IPS-18c (cell line): Measurements from ENCODE around the gene APPL2.
"Not testable (repeated sequence)": the region's sequence is repeated elsewhere in the genome, so short reads cannot be mapped to it uniquely, and the experiment has no call there.

Experiments used
- H3K4me3 ChIP-seq: 2 replicates; pipeline ENCODE4 v1.7.0; 2013; ENCODE audit warnings: low read depth, mild to moderate bottlenecking, low read length, moderate library complexity; ENCODE audit not compliant: insufficient read depth
- H3K9me3 ChIP-seq: one replicate; pipeline ENCODE4 v1.6.1; 2013; ENCODE audit warnings: mild to moderate bottlenecking, low read length, moderate library complexity; ENCODE audit not compliant: control insufficient read depth, insufficient read depth

APPL2 gene

DNA sequence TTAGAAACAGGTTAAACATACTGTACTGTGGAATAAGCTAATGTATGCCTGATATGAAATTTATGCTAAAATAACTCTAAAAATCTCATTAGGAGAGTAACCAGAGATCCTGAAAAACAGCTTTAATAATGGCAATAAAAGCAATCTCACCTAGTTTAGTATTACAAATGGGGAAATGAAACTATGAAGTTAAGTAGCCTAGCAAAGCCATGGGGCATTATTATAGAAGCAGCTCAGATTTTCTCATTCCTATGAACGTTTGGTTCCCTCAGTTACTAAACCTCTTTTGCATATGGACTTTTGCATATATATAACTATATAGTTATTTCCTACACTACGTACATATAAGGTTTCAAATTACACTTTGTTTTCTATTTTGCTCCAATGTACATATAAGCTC, 25.0 kb upstream of the APPL2 start:
- Histone ChIP-seq H3K9me3 (no peaks in the 10 kb centered on the region), H3K4me3 (no peak overlapping the region)

DNA sequence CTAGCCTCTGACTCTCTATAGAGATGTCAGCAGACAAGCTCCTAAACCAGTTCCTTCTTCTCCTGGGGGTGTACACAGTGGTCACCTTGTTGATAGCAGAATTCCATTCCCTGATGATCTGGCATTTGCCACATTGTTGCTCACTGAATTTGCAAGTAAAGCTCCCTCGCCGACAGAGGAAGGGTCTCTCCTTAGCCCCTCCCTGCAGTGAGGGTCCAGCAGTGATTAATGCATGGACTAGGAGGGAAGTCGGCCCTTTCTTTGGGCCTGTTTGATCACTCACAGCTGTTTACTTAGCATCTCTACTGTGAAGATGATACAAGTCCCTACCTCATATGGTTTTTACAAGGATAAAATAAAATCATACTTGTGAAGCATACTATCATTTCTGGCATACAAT, 23.3 kb upstream of the APPL2 start:
- Histone ChIP-seq H3K9me3 (no peaks in the 10 kb centered on the region), H3K4me3 (no peak overlapping the region)

DNA sequence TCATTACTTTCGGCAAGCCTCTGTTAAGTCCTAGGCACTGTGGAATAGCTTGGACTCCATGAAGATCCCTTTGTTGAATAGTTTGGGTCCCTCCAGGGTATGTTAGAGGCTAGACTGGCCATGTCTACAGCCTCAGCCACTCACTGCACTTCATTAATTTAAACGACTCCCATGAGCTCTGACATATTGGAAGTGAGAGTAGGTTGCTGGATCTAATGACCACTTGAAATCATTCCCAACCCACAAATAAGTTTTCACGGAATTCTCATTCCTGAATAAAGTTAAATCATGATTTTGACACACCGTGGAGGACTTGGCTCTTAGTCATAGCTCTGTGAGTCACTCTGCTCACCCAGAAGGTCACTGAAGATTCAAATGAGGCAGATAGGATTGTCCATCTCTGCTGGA, 21.4 kb upstream of the APPL2 start:
- H3K4me3 ChIP-seq = no peak overlapping the region
- H3K9me3 ChIP-seq = no peaks in the 10 kb centered on the region

DNA sequence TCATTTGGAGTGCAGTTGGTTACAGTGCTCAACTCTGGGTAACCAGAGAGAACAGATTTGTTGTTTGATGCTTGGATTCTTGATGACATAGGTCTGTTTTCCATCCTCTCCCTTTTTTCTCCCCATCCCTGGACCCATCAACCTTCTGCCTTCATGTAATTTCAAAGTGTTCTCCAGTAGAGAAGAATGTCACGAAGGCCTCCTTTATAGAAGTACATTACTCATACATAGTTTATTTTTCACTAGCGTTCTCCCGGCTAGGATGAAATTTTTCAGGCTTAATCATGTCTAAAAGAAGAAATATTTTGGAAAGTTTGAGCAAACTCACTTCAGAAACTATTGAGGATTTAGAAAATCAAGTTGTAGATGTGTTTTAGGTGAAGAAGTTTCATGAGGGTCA, 20.9 kb upstream of the APPL2 start:
- no peaks in the 10 kb centered on the region for H3K9me3 ChIP-seq
- no peak overlapping the region for H3K4me3 ChIP-seq

DNA sequence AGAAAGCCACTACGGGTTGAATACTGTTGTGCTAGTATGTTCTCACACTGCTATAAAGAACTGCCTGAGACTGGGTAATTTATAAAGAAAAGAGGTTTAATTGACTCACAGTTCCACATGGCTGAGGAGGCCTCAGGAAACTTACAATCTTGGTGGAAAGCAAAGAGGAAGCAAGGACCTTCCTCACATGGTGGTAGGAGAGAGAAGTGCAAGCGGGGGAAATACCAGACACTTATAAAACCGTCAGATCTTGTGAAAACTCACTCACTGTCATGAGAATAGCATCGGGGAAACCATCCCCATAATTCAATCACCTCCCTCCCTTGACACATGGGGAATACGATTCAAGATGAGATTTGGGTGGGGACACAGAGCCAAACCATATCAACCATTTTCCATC, 20.5 kb upstream of the APPL2 start:
- not testable (repeated sequence) for H3K4me3 ChIP-seq, H3K9me3 ChIP-seq

DNA sequence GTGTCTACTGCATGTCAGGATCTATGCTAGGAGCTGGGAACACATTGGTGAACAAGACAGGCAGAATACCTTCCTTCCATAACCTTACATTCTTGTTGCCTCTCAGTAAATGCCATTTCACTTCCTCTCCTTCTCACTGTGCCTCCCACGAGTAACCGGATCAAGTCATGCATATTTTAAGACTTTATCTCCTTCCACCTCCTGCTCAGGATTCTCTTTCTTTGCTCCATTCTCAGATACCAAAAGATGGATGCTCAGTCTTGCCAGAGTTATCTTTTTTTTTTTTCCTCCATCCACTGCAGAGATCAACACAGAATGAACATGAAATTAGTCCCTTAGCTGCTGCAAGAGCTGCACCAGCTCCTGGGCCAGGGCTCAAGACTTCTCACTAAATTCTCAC, 20.0 kb upstream of the APPL2 start:
- Histone ChIP-seq H3K4me3 (no peak overlapping the region), H3K9me3 (no peaks in the 10 kb centered on the region)

DNA sequence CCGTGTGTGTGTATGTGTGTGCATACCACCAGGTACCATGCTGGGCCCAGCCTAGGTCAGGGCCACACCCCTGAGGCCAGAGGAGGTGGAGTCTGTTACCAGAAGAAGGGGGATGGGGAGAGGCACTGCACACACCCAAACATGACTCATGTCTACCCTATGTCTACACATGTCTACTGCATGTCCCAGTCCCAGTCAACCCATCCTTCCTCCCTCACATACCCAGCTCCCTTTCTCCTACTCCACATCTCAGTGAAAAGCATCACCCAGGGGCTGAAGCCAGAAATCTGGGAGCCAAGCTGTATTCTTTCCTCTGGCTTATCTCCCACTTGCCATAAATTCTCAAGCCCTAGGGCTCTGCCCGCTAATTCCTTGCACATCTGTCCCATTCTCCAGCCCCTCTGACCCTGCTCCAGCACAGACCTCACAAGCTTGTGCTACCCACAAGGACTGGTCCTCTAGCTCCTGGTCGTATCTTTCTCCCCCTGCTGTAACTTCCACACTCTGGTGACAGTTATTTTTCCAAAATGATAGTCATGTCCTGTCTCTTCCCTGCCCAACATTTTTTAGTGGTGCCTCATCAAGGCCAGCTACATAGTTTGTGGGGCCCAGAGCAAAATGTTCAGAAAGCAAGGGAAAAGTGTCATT, 18.0 kb upstream of the APPL2 start:
- no peak overlapping the region for H3K4me3 ChIP-seq
- no peaks in the 10 kb centered on the region for H3K9me3 ChIP-seq

DNA sequence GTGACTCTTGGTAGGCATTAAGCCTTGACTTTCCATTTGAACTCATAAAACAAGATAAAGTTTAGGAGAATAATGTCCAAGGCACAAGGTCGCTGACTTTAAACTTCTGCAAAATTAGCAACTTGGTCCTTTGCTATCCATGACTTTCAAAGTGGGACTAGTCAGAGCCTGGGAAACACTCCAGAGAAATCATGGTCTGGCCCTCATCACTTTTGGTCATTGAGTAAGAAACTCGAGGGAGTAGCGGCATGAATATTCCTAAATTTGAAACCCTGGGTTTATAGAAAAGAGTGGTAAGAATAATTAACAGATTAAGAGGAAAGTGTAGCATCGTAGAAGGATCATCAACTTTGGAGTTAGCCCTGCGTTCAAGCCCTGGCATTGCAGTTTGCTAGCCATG, 16.9 kb upstream of the APPL2 start:
- Histone ChIP-seq H3K9me3 (no peaks in the 10 kb centered on the region), H3K4me3 (no peak overlapping the region)

DNA sequence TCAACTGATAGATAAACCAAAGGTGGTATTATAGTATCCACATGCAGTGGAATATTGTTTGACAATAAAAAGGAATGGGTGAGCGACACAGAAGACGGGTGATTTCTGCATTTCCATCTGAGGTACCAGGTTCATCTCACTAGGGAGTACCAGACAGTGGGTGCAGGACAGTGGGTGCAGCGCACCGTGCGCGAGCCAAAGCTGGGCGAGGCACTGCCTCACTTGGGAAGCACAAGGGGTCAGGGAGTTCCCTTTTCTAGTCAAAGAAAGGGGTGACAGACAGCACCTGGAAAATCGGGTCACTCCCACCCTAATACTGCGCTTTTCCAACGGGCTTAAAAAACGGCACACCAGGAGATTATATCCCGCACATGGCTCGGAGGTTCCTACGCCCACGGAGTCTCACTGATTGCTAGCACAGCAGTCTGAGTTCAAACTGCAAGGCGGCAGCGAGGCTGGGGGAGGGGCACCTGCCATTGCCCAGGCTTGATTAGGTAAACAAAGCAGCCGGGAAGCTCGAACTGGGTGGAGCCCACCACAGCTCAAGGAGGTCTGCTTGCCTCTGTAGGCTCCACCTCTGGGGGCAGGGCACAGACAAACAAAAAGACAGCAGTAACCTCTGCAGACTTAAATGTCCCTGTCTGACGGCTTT, 9.9 kb upstream of the APPL2 start:
- H3K4me3 ChIP-seq, H3K9me3 ChIP-seq: not testable (repeated sequence)

DNA sequence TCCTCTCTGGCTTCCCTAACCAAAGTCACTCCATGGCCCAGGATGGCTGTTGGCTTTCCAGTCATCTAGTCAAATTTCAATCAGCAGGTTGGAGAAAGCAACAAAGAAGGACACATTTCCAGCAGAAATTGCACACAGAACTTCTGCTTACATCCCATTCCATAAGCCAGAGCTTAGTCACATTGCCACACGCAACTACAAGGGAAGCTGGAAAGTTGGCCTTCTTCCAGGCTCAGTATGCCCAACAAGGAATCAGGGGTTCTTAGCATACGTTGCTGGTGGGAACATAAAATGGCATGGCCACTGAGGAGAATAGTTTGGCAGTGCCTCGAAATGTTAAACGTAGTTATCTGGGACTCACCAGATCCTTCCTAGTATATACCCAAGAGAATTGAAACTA, 9.3 kb upstream of the APPL2 start:
- Histone ChIP-seq H3K9me3 (no peaks in the 10 kb centered on the region), H3K4me3 (no peak overlapping the region)

DNA sequence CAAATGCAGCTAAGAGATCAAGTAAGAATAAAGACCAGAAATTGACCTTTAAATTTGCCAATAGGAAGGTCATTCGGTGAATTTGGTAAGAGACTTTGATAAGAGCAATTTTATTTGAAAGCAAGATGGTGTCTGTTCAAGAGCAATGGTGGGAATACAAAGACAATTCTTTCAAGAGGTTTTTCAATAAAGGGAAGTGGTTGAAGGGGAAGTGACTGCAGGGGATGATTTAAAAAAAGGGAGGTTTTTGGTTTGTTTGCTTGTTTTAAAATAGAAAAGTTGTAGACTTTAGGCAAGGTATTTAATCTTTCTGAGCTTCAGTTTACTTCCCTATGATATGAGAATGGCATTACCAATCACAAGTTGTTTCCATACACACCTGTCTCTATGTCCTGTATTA, 4.3 kb upstream of the APPL2 start:
- no peaks in the 10 kb centered on the region for H3K9me3 ChIP-seq
- no peak overlapping the region for H3K4me3 ChIP-seq

DNA sequence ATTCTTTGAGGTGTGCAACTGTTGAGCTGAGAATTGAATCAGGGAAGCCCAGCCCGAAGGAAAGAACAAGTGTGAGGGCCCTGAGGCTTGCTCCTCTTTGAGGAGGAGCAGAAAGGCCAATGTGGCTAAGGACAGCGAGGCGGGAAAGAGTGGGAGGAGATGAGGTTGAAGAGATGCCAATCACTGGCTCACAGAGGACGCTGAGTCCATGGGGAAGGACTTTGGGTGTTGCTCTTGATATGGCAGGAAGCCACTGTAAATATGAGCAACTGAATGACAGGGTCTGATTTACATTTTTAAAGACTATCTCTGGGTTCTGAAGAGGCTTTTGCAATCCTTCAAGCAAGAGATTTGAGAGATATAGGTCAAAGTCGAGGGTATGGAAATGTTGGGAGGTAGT, 3.3 kb upstream of the APPL2 start:
- no peaks in the 10 kb centered on the region for H3K9me3 ChIP-seq
- no peak overlapping the region for H3K4me3 ChIP-seq

DNA sequence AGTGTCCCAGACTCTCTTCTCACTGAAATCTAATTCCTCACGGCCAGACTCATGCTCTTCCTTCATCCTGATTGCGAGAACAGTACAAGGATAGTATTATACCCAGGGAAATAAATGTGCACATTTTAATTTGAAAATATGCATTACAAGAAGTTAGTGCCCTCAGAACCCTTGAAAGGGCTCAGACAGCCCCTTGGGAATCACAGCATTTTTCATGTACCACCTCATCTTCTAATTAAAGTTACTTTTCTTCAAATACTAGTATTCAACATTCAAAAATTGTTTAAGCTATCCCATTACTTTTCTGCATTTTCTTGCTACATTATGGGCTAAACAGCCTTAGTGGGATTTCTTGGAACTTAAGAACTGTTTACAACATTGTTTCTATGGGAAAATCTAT, 1.7 kb upstream of the APPL2 start:
- Histone ChIP-seq H3K9me3 (no peaks in the 10 kb centered on the region), H3K4me3 (no peak overlapping the region)

DNA sequence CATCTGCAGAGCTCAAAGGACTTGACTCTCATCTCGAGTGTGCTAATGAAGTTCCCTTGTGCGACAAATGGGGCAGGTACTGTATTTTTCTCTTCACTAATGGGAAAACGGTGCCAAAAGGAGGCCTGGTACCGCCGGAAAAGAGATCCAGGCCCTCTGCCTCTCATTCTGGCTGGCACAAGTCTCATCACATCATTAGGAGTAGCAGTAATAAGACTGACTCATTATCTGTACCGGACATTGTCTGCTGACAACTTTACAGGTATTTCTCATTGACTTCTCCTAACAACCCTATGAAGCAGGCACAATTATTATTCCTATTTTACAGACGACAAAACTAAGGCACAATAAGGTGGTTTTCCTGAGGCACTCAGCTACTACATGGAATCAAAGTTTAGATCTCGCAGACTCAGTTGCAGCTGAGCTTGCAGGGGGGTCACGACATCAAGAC, 668 bp downstream of the APPL2 start:
- H3K9me3 ChIP-seq = no peaks in the 10 kb centered on the region
- peak overlapping the region; percentile 78 for H3K4me3 ChIP-seq

DNA sequence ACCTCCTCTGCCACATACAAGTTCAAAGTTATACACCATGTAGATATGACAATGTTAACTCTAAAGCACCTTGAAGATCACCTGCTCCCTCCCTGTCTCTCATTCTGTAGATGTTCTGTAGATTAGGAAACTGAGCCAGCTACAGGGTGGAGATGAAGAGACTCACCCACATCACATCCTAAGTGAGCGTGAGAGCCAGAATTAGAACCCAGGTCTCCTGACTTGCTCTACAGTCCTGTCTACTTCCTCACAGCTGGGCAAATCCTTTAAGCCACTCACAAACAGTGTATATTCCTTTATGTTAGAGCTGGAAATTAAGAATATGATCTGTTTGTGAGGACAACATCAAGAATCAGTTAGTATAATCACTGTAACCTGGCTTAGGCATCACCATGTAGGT, 1.8 kb downstream of the APPL2 start:
- Histone ChIP-seq H3K4me3 (no peak overlapping the region), H3K9me3 (no peaks in the 10 kb centered on the region)

DNA sequence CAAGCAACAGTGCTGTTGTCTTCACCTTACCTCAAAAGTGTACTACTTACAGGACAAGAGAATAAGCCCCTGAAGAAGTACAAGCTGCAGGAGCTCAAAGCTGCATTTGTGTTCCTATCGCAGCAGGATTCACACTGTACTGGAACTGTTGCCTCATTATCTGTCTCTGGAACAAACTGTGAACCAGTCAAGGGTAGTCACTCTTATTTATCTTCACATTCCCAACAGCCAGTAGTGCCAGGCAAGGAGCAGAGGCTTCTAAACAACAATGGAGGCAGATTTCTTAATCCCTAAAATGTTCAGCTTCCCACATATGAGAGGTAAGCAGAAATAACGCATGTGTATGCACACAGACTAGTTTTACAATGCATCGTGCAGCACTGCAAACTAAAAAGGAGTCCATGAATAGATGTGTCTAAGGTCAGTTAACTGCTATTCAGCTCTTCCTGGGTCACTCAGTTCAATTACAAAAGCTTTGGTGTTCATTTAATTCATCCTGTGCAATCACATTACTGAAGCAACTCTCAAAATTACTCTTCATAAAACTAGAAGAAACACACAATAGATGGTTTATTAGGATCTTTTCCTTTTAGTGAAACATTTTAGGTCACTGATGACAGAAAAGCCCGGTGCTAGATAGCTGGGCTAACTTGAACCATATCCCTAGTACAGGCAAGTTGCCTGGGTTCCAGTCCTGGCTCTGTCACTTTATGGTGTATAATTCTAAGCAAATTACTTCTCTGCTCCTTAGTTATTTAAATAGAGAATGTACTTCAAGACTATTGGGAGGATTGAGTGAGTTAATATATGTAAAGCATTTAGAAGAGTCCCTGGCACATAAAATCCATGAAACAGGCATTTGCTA, 2.7 kb downstream of the APPL2 start:
- no peak overlapping the region for H3K4me3 ChIP-seq

DNA sequence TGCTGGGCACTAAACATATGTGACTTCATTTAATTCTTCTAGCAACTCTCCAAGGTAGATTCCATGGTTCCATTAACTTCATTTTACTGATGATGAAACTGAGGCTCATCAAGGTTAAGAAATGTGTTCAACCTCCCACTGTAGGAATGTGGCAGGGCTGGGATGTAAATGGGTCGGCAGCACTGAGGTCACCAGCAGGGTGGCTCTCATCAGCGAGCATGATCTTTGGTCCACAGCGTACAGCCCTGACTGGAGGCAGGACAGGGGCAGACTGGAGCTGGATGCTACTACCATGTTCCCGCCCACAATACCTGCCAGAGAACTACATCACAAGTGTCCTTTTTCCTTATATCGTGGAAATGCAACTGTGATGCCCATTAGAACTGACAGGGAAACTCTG, 4.6 kb downstream of the APPL2 start:
- H3K4me3 ChIP-seq = no peak overlapping the region
- H3K9me3 ChIP-seq = no peaks in the 10 kb centered on the region

More for the DNA sequence above, 2.7 kb downstream of the APPL2 start:
- no peaks in the 10 kb centered on the region for H3K9me3 ChIP-seq

DNA sequence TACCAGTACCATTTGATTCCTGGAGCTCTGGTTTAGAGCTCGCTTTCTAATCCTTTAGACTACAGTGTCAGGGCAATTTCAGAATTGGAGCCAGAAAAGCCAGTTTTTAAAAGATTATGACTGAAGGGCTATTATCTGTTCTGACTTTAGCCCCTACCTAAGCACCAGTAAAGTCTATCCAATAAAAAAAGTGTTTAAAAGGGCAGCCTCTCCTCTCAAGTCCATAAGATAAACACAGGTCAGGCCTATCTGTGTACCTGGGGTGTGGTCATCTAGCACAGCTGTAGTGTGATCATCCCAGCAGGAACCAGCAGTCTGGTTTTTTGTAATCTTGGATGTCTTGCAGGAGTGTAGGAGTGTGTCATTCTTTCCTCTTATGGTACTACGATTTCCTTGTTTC, 6.6 kb downstream of the APPL2 start:
- Histone ChIP-seq H3K9me3 (no peaks in the 10 kb centered on the region), H3K4me3 (no peak overlapping the region)
